Measurements from ENCODE around the gene ZNF541.

DNA sequence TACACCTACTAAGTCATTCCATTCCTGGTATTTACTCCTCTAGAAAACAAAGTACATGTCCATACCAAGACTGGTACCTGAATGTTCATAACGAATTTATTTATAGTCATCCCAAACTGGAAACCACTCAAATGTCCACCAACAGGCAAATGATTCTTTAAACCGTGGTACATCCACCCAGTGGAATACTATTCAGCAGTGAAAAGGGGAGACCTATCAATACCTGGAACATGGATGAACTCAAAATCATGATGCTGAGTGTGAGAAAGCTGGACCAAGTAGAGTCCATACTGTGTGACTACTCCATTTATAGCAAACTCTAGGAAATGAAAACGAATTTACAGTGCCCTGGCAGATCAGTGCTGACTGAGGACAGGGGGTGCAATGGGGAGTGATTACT, 46.1 kb downstream of the ZNF541 start:
- TF ChIP-seq, protein P1, sequence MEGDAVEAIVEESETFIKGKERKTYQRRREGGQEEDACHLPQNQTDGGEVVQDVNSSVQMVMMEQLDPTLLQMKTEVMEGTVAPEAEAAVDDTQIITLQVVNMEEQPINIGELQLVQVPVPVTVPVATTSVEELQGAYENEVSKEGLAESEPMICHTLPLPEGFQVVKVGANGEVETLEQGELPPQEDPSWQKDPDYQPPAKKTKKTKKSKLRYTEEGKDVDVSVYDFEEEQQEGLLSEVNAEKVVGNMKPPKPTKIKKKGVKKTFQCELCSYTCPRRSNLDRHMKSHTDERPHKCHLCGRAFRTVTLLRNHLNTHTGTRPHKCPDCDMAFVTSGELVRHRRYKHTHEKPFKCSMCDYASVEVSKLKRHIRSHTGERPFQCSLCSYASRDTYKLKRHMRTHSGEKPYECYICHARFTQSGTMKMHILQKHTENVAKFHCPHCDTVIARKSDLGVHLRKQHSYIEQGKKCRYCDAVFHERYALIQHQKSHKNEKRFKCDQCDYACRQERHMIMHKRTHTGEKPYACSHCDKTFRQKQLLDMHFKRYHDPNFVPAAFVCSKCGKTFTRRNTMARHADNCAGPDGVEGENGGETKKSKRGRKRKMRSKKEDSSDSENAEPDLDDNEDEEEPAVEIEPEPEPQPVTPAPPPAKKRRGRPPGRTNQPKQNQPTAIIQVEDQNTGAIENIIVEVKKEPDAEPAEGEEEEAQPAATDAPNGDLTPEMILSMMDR (IDR thresholded peaks at IDR 0.05; ENCODE audit: low read length) = no peak
- TF ChIP-seq EZH2phosphoT487 (IDR thresholded peaks at IDR 0.05; ENCODE audit: low read length) = no peak
- no peak for TF ChIP-seq EZH2 (optimal IDR thresholded peaks at IDR 0.05; ENCODE audit: low read depth, low read length)
